ENCODE measurements around the gene EOLA2.

GRCh38 chrX:149950681-149951080, 12.4 kb upstream of the EOLA2 start:
- no peak for TF ChIP-seq POLR2A (IDR thresholded peaks at IDR 0.05; ENCODE audit: low read length)
- no peak for TF ChIP-seq GATA1 (IDR thresholded peaks at IDR 0.05; ENCODE audit: low read depth, low read length)

Measured in erythroblast (primary cell).